Lung (tissue), 12 donors: ENCODE results near the gene PTPA. TPM values are rescaled to one million over a fixed set of nuclear protein-coding genes. Genes with fewer than 3 reads are reported as not detected.
A peak's percentile ranks its signal among the peaks of the same experiment; 100 is the strongest.

Experiments
- ATAC-seq: fragments of 200-7000 bp; cut with Tn5 transposase; one replicate; pipeline ENCODE4 v1.9.1; 2020; ENCODE audit warnings: moderate number of reproducible peaks; ENCODE audit not compliant: insufficient read depth, low FRiP score
- DNase-seq, 3 donors: peaks; one replicate each; pipeline ENCODE4 v3.0.0-alpha.2; 2013 to 2017
- H3K27ac ChIP-seq, 2 donors: one replicate each; pipeline ENCODE4 v1.5.1; 2013; ENCODE audit warnings: mild to moderate bottlenecking in 2 of 2, moderate library complexity in 2 of 2, control low read depth in 1 of 2, inconsistent platforms in 1 of 2, low read depth in 1 of 2, low read length in 1 of 2
- H3K27me3 ChIP-seq, 3 donors: one replicate each; pipeline ENCODE4 v1.5.1; 2013; ENCODE audit warnings: low read length in 2 of 3; ENCODE audit not compliant: control insufficient read depth in 3 of 3, insufficient read depth in 3 of 3
- H3K36me3 ChIP-seq, 4 donors: one replicate each; pipeline ENCODE4 v1.5.1; 2013; ENCODE audit warnings: low read length in 4 of 4, mild to moderate bottlenecking in 1 of 4, moderate library complexity in 1 of 4; ENCODE audit not compliant: control insufficient read depth in 4 of 4, insufficient read depth in 4 of 4
- H3K4me1 ChIP-seq, 5 donors: one replicate each; pipeline ENCODE4 v1.5.1; 2013; ENCODE audit warnings: low read length in 5 of 5, mild to moderate bottlenecking in 2 of 5, moderate library complexity in 1 of 5; ENCODE audit not compliant: control insufficient read depth in 5 of 5, insufficient read depth in 5 of 5
- H3K4me3 ChIP-seq: one replicate; pipeline ENCODE4 v1.5.1; 2013; ENCODE audit warnings: mild to moderate bottlenecking, control low read depth, moderate library complexity
- H3K9ac ChIP-seq, 2 donors: one replicate each; pipeline ENCODE4 v1.5.1; 2013; ENCODE audit warnings: low read length in 2 of 2, control low read depth in 1 of 2; ENCODE audit not compliant: insufficient read depth in 1 of 2
- H3K9me3 ChIP-seq, 4 donors: one replicate each; pipeline ENCODE4 v1.5.1; 2013; ENCODE audit warnings: low read length in 3 of 4, mild to moderate bottlenecking in 1 of 4, moderate library complexity in 1 of 4; ENCODE audit not compliant: control insufficient read depth in 4 of 4, insufficient read depth in 3 of 4
- CTCF ChIP-seq: IDR thresholded peaks from 2 replicates; pipeline ENCODE4 v1.5.1; 2012; ENCODE audit warnings: mild to moderate bottlenecking; ENCODE audit errors: control extremely low read depth, extremely low read depth
- WGBS, 2 donors: extraction: QIAGEN DNeasy Blood & Tissue Kit; methylation state at CpG; one replicate each; pipeline ENCODE4 v1.1.7; 2013; 5-methylcytosine and 5-hydroxymethylcytosine counted together
- polyA plus RNA-seq, 2 donors: library from polyadenylated mRNA; stranded (reverse); fragments of 200-250 nt; gene quantifications; one replicate each; pipeline ENCODE4 v1.2.1, GENCODE V29; 2013
- total RNA-seq, 2 donors: library from RNA; depleted of rRNA in 1 of 2; stranded (reverse); fragments of >200 nt in 1 of 2; gene quantifications; one replicate each; pipeline ENCODE4 v1.2.1, GENCODE V29; 2014 to 2021
- donor health status: control.
- donor health status: control.
- donor health status: Bipolar disorder and iron deficiency.
- donor health status: healthy.
- donor health status: DM: yes; HTN: yes; CAD: no.

PTPA gene
- total and polyA plus RNA-seq, 4 donors = 62.5 to 145 (median 116) TPM

- peaks cover 0 to 27% (median 6%) of the 10 kb centered on the region in 5 donors for H3K4me1 ChIP-seq
- H3K4me3 ChIP-seq = no peak overlapping the region
- ATAC-seq (no peak), DNase-seq (no peak)
- TF ChIP-seq CTCF = no peak
- no peaks in the 10 kb centered on the region for H3K9me3 ChIP-seq
- H3K9ac ChIP-seq = no peak overlapping the region
- WGBS, 2 donors = 82 to 87% methylated on average over 5 of the region's 5 CpGs
- peaks cover 0 to 3% (median 0%) of the 10 kb centered on the region in 4 donors for H3K36me3 ChIP-seq
- no peak overlapping the region for H3K27ac ChIP-seq
- no peaks in the 10 kb centered on the region for H3K27me3 ChIP-seq
Observed at GRCh38 chr9:129181246-129181645, 70.0 kb downstream of the PTPA start.

GRCh38 chr9:129182122-129182521 lies 70.9 kb downstream of the PTPA start:
- no peaks in the 10 kb centered on the region for H3K9me3 ChIP-seq
- TF ChIP-seq CTCF = no peak
- no peak overlapping the region for H3K9ac ChIP-seq
- no peak overlapping the region for H3K4me3 ChIP-seq
- peaks cover 0 to 27% (median 6%) of the 10 kb centered on the region in 5 donors for H3K4me1 ChIP-seq
- no peak overlapping the region for H3K27ac ChIP-seq
- ATAC-seq = no peak
- H3K36me3 ChIP-seq = peaks cover 0 to 3% (median 0%) of the 10 kb centered on the region in 4 donors
- WGBS, 2 donors = 91 to 97% methylated on average over 4 of the region's 4 CpGs
- no peak for DNase-seq
- H3K27me3 ChIP-seq = no peaks in the 10 kb centered on the region

GRCh38 chr9:129182625-129183494 lies 71.6 kb downstream of the PTPA start:
- TF ChIP-seq CTCF = no peak
- H3K36me3 ChIP-seq = peaks cover 0 to under 1% (median 0%) of the 10 kb centered on the region in 4 donors
- no peak overlapping the region for H3K4me3 ChIP-seq
- H3K4me1 ChIP-seq = peaks cover 0 to 27% (median 6%) of the 10 kb centered on the region in 5 donors
- DNase-seq (peak in 1 of 3 donors; percentile 32), ATAC-seq (no peak)
- no peak overlapping the region for H3K9ac ChIP-seq
- 76 to 85% methylated on average over 19 to 20 of the region's 20 CpGs for WGBS, 2 donors
- no peaks in the 10 kb centered on the region for H3K9me3 ChIP-seq
- peak overlapping the region in 1 of 2 donors; percentile 6 for H3K27ac ChIP-seq
- no peaks in the 10 kb centered on the region for H3K27me3 ChIP-seq
